Hepatocyte (in vitro differentiated cells): Measurements from ENCODE around the gene STK39. TPM values are rescaled to one million over a fixed set of nuclear protein-coding genes. Genes with fewer than 3 reads are reported as not detected.

ENCODE experiments used
- DNase-seq: peaks from one replicate; pipeline ENCODE4 v3.0.0-alpha.2; 2016; ENCODE audit warnings: low spot score
- H2AFZ ChIP-seq: fragments of 200-600 bp; sonication (generic); 2 replicates; pipeline ENCODE4 v1.6.0; 2016; ENCODE audit warnings: antibody characterized with exemption, mild to moderate bottlenecking
- H3K27ac ChIP-seq: fragments of 200-600 bp; sonication (generic); 2 replicates; pipeline ENCODE4 v1.5.1; 2016; ENCODE audit warnings: mild to moderate bottlenecking
- H3K27me3 ChIP-seq: fragments of 200-600 bp; sonication (generic); 2 replicates; pipeline ENCODE4 v1.6.1; 2016
- H3K36me3 ChIP-seq: fragments of 200-600 bp; sonication (generic); replicated peaks from 2 replicates; pipeline ENCODE4 v1.5.1; 2016; ENCODE audit warnings: low read depth; ENCODE audit not compliant: insufficient read depth
- H3K4me1 ChIP-seq: fragments of 200-600 bp; sonication (generic); 2 replicates; pipeline ENCODE4 v1.5.1; 2016; ENCODE audit warnings: mild to moderate bottlenecking, moderate library complexity; ENCODE audit not compliant: insufficient read depth
- H3K4me2 ChIP-seq: fragments of 200-600 bp; sonication (generic); 2 replicates; pipeline ENCODE4 v1.6.0; 2016
- H3K4me3 ChIP-seq: fragments of 200-600 bp; sonication (generic); 2 replicates; pipeline ENCODE4 v1.5.1; 2016; ENCODE audit warnings: mild to moderate bottlenecking
- H3K79me2 ChIP-seq: fragments of 200-600 bp; sonication (generic); 2 replicates; pipeline ENCODE4 v1.6.0; 2017; ENCODE audit warnings: mild to moderate bottlenecking
- H3K9me2 ChIP-seq: fragments of 200-600 bp; sonication (generic); replicated peaks from 2 replicates; pipeline ENCODE4 v1.6.0; 2017; ENCODE audit warnings: mild to moderate bottlenecking; ENCODE audit not compliant: insufficient read depth
- H3K9me3 ChIP-seq: fragments of 200-600 bp; sonication (generic); 2 replicates; pipeline ENCODE4 v1.5.1; 2016; ENCODE audit warnings: low read depth, mild to moderate bottlenecking
- H4K20me1 ChIP-seq: fragments of 200-600 bp; sonication (generic); 2 replicates; pipeline ENCODE4 v1.6.0; 2016; ENCODE audit warnings: mild to moderate bottlenecking; ENCODE audit not compliant: insufficient read depth, poor library complexity, severe bottlenecking
- CTCF ChIP-seq: fragments of 200-600 bp; sonication (generic); IDR thresholded peaks from 2 replicates; pipeline ENCODE4 v1.5.1; 2016; ENCODE audit warnings: antibody characterized with exemption, mild to moderate bottlenecking; ENCODE audit not compliant: poor library complexity
- EZH2 ChIP-seq: fragments of 200-600 bp; sonication (generic); IDR thresholded peaks from 2 replicates; pipeline ENCODE4 v1.6.1; 2016; ENCODE audit warnings: antibody characterized with exemption, mild to moderate bottlenecking, borderline replicate concordance
- EZH2phosphoT487 ChIP-seq: fragments of 200-600 bp; sonication (generic); IDR thresholded peaks from one replicate; pipeline ENCODE4 v1.6.1; 2018; ENCODE audit warnings: antibody characterized with exemption, mild to moderate bottlenecking, low read depth, moderate library complexity; ENCODE audit not compliant: unreplicated experiment, severe bottlenecking
- WGBS: methylation state at CpG from one replicate; pipeline ENCODE4 v1.1.6; 2016; ENCODE audit warnings: low lambda C conversion rate; ENCODE audit errors: missing lambda C conversion rate; 5-methylcytosine and 5-hydroxymethylcytosine counted together
- polyA plus RNA-seq: library from polyadenylated mRNA; unstranded; fragments of >200 nt; fragmentation: Nextera tagmentation; extraction: Ambion mirVana; gene quantifications from 2 replicates; pipeline ENCODE4 v1.2.1, GENCODE V29; 2016
- total RNA-seq: library from RNA; depleted of rRNA; stranded (reverse); fragments of >200 nt; gene quantifications from 2 replicates; pipeline ENCODE4 v1.2.3, GENCODE V29; 2014

The STK39 gene
- total and polyA plus RNA-seq, 2 experiments from 2014 or later, result 26.9 to 39.4 TPM

GRCh38 chr2:168062054-168062453 is 185.3 kb downstream of the STK39 start:
- Histone ChIP-seq H3K4me2 (no peak overlapping the region), H3K27me3 (no peaks in the 10 kb centered on the region), H4K20me1 (no peaks in the 10 kb centered on the region), H3K4me3 (no peak overlapping the region), H3K79me2 (no peaks in the 10 kb centered on the region), H2AFZ (no peak overlapping the region), H3K9me3 (no peaks in the 10 kb centered on the region), H3K9me2 (no peaks in the 10 kb centered on the region), H3K36me3 (no peaks in the 10 kb centered on the region), H3K27ac (no peak overlapping the region), H3K4me1 (no peaks in the 10 kb centered on the region)
- TF ChIP-seq CTCF (no peak), EZH2 (no peak), EZH2phosphoT487 (no peak)
- DNase-seq, result no peak
- WGBS, result 86% methylated on average over 6 of the region's 6 CpGs

GRCh38 chr2:168060986-168061750 is 186.2 kb downstream of the STK39 start:
- H3K9me3 ChIP-seq, result no peaks in the 10 kb centered on the region
- no peak overlapping the region for H2AFZ ChIP-seq
- H3K79me2 ChIP-seq, result no peaks in the 10 kb centered on the region
- H3K36me3 ChIP-seq, result no peaks in the 10 kb centered on the region
- H3K27me3 ChIP-seq, result no peaks in the 10 kb centered on the region
- WGBS, result 79% methylated on average over 3 of the region's 3 CpGs
- no peak for TF ChIP-seq EZH2
- no peak for TF ChIP-seq CTCF
- TF ChIP-seq EZH2phosphoT487, result no peak
- H3K9me2 ChIP-seq, result no peaks in the 10 kb centered on the region
- H3K4me3 ChIP-seq, result no peak overlapping the region
- H3K4me1 ChIP-seq, result no peaks in the 10 kb centered on the region
- H3K4me2 ChIP-seq, result no peak overlapping the region
- no peak overlapping the region for H3K27ac ChIP-seq
- H4K20me1 ChIP-seq, result no peaks in the 10 kb centered on the region
- no peak for DNase-seq

GRCh38 chr2:168059758-168060157 is 187.6 kb downstream of the STK39 start:
- Histone ChIP-seq H3K27ac (no peak overlapping the region), H3K9me2 (no peaks in the 10 kb centered on the region), H3K4me3 (no peak overlapping the region), H3K36me3 (no peaks in the 10 kb centered on the region), H3K27me3 (no peaks in the 10 kb centered on the region), H4K20me1 (no peaks in the 10 kb centered on the region), H3K79me2 (no peaks in the 10 kb centered on the region), H3K9me3 (no peaks in the 10 kb centered on the region), H3K4me2 (no peak overlapping the region), H2AFZ (no peak overlapping the region), H3K4me1 (no peaks in the 10 kb centered on the region)
- WGBS, result 82% methylated on average over 2 of the region's 2 CpGs
- DNase-seq, result no peak
- no peak for TF ChIP-seq EZH2
- no peak for TF ChIP-seq CTCF
- no peak for TF ChIP-seq EZH2phosphoT487
